OCI-LY3 (cell line): ENCODE measurements around the gene CACNA1E.

Source experiments
- EZH2phosphoT487 ChIP-seq: fragments of 200-600 bp; shearing (Covaris generic); IDR thresholded peaks from 2 replicates; pipeline ENCODE4 v1.6.1; 2018; ENCODE audit warnings: antibody characterized with exemption, mixed run types, low read depth
- TF ChIP-seq, protein P1 (sequence below): fragments of 200-600, 300-600 bp; sonication (generic); IDR thresholded peaks from 2 replicates; pipeline ENCODE4 v1.5.1; 2014; ENCODE audit warnings: antibody characterized with exemption, low read length, low read depth

DNA sequence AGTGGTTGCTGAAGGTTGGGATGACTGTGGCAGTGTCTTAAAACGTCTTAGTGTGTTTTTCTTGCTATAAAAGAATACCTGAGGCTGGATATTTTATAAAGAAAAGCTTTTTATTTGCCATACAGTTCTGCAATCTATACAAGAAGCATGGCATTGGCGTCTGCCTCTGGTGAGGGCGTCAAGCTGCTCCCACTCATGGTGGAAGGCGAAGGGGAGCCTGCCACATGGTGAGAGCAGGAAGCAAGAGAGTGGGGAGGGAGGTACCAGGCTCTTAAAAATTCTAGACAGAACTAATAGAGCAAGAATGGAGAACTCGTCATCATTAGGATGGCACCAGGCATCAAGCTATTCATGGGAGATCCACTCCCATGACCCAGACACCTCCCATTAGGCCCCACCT lies 140.5 kb downstream of the CACNA1E start:
- TF ChIP-seq, protein P1, sequence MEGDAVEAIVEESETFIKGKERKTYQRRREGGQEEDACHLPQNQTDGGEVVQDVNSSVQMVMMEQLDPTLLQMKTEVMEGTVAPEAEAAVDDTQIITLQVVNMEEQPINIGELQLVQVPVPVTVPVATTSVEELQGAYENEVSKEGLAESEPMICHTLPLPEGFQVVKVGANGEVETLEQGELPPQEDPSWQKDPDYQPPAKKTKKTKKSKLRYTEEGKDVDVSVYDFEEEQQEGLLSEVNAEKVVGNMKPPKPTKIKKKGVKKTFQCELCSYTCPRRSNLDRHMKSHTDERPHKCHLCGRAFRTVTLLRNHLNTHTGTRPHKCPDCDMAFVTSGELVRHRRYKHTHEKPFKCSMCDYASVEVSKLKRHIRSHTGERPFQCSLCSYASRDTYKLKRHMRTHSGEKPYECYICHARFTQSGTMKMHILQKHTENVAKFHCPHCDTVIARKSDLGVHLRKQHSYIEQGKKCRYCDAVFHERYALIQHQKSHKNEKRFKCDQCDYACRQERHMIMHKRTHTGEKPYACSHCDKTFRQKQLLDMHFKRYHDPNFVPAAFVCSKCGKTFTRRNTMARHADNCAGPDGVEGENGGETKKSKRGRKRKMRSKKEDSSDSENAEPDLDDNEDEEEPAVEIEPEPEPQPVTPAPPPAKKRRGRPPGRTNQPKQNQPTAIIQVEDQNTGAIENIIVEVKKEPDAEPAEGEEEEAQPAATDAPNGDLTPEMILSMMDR, result no peak
- TF ChIP-seq EZH2phosphoT487, result no peak
